K562 (cell line): Measurements from ENCODE around the gene SCYL1. TPM values are rescaled to one million over a fixed set of nuclear protein-coding genes. Genes with fewer than 3 reads are reported as not detected.

Experiments used
- BMI1 ChIP-seq: fragments of 150-350 bp; IDR thresholded peaks from 2 replicates; pipeline ENCODE4 v1.6.1; 2014; ENCODE audit warnings: low read length
- GATAD2A ChIP-seq: fragments of 450-650 bp; IDR thresholded peaks from 2 replicates; pipeline ENCODE4 v1.6.1; 2017
- LCOR ChIP-seq: sonication (generic); formaldehyde crosslinking; IDR thresholded peaks from 2 replicates; pipeline ENCODE4 v1.8.0; 2022; ENCODE audit warnings: mild to moderate bottlenecking, missing genetic modification reagents
- POLR2A ChIP-seq: fragments of 450-650 bp; conservative IDR thresholded peaks from 2 replicates; pipeline ENCODE4 v1.6.1; 2016
- PTBP1 ChIP-seq: fragments of 200-400 bp; formaldehyde crosslinking; IDR thresholded peaks from 2 replicates; pipeline ENCODE4 v1.6.1; 2017; ENCODE audit warnings: low read depth, low read length
- SIN3B ChIP-seq: fragments of 450-650 bp; IDR thresholded peaks from 2 replicates; pipeline ENCODE4 v1.6.1; 2017; ENCODE audit warnings: low read depth, mild to moderate bottlenecking, moderate library complexity
- ZNF174 ChIP-seq: fragments of 250-450 bp; sonication (Bioruptor Pico); IDR thresholded peaks from 2 replicates; pipeline ENCODE4 v1.4.0; 2020; ENCODE audit warnings: mild to moderate bottlenecking
- polyA plus RNA-seq, 8 experiments: library from polyadenylated mRNA; depleted of rRNA in 4 of 8; stranded (reverse) in 5 of 8; unstranded in 3 of 8; fragments of >200 nt; fragmentation: Nextera tagmentation in 2 of 8; fragmentation: Illumina TruSeq in 1 of 8; extraction: Ambion mirVana in 2 of 8; extraction: Trizol in 1 of 8; gene quantifications; 2 replicates each; pipeline versions ENCODE4 v1.2.1 to v1.2.3, GENCODE V29; 2011 to 2014; ENCODE audit warnings: inconsistent platforms in 1 of 8, missing spikeins in 1 of 8
- total RNA-seq, 7 experiments: library from RNA; depleted of rRNA in 6 of 7; stranded (reverse); fragments of >200 nt in 6 of 7; fragmentation: Illumina TruSeq in 2 of 7; extraction: Trizol in 2 of 7; gene quantifications; 2 replicates each; pipeline versions ENCODE4 v1.2.1 to v1.2.3, GENCODE V29; 2011 to 2021; ENCODE audit warnings: low replicate concordance in 1 of 7
- TF ChIP-seq, protein P1 (sequence below): sonication (generic); formaldehyde crosslinking; IDR thresholded peaks from 2 replicates; pipeline ENCODE4 v1.8.1; 2023; ENCODE audit warnings: mild to moderate bottlenecking, missing genetic modification reagents
- TF ChIP-seq, protein P2 (sequence below), 2 experiments: fragments of 450-650 bp in 1 of 2; sonication (generic) in 1 of 2; formaldehyde crosslinking in 1 of 2; IDR thresholded peaks in 1 of 2; conservative IDR thresholded peaks in 1 of 2; 2 replicates each; pipeline versions ENCODE4 v1.6.1 to v1.8.1; 2016 to 2023; ENCODE audit warnings: mild to moderate bottlenecking in 2 of 2, moderate library complexity in 2 of 2, inconsistent platforms in 1 of 2, missing genetic modification reagents in 1 of 2
- TF ChIP-seq, protein P3 (sequence below), 2 experiments: fragments of 450-650 bp; formaldehyde crosslinking in 1 of 2; IDR thresholded peaks; 2 replicates each; pipeline versions ENCODE4 v1.4.0 to v1.6.1; 2014 to 2020; ENCODE audit warnings: mild to moderate bottlenecking in 2 of 2, borderline replicate concordance in 1 of 2, low read depth in 1 of 2

The SCYL1 gene
- total and polyA plus RNA-seq, 9 of the 15 experiments (the other 6 are each of a cell fraction or from before 2014, with no cell fraction given): 1.9 to 145 (median 57.6) TPM

DNA sequence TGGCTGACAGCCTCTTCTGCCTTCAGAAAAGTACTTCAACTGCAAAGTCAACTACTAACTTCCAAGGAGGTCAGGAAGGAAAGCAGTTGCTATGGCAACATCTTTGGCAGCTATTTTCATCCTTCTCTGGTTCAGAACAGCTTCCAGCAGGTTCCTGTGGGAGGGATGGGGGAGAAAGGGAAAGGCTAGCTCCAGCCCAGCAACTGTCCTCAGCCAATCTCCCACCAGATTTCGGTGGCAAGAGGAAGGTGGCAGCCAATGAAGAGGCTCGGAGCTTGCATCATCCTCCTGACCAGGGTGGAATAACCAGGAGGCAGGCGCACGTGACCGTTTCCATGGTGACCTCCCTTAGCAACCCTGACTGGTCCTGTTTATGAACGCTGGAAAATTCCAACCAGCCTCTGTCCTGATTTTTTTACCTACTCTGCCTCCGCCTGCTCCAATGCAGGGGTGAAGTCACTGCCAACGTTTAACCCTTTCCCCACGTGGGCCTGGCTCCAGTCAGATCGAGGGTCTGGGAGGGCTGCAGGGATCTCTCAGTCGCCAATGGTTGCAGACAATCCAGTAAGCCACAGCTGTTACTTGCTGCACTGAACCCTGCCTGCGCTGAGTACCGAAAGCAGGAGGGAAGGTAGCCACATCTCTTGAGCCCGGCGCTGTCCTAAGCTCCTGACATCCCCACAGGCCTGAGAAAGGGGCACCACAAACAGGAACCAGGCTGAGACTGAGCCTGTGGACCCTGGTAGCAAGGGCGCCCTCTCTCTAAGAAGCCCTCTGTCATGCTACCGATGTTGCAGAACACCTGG lies 37.2 kb upstream of the SCYL1 start (continued):
- TF ChIP-seq, protein P1, sequence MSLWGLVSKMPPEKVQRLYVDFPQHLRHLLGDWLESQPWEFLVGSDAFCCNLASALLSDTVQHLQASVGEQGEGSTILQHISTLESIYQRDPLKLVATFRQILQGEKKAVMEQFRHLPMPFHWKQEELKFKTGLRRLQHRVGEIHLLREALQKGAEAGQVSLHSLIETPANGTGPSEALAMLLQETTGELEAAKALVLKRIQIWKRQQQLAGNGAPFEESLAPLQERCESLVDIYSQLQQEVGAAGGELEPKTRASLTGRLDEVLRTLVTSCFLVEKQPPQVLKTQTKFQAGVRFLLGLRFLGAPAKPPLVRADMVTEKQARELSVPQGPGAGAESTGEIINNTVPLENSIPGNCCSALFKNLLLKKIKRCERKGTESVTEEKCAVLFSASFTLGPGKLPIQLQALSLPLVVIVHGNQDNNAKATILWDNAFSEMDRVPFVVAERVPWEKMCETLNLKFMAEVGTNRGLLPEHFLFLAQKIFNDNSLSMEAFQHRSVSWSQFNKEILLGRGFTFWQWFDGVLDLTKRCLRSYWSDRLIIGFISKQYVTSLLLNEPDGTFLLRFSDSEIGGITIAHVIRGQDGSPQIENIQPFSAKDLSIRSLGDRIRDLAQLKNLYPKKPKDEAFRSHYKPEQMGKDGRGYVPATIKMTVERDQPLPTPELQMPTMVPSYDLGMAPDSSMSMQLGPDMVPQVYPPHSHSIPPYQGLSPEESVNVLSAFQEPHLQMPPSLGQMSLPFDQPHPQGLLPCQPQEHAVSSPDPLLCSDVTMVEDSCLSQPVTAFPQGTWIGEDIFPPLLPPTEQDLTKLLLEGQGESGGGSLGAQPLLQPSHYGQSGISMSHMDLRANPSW (CRISPR knock-in tag): no peak
- TF ChIP-seq, protein P2, sequence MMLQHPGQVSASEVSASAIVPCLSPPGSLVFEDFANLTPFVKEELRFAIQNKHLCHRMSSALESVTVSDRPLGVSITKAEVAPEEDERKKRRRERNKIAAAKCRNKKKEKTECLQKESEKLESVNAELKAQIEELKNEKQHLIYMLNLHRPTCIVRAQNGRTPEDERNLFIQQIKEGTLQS (IDR thresholded peaks at IDR 0.05): peak; percentile 100
- TF ChIP-seq, protein P2 (CRISPR knock-in tag; conservative IDR thresholded peaks at IDR 0.05): peak; percentile 94
- TF ChIP-seq GATAD2A (no peak), SIN3B (no peak), POLR2A (no peak), LCOR (CRISPR knock-in tag) (0 out of 2 replicates have a peak, but pooled peaks have one; percentile 70), ZNF174 (CRISPR knock-in tag) (no peak), PTBP1 (no peak), BMI1 (peak; percentile 90)
- TF ChIP-seq, protein P3, sequence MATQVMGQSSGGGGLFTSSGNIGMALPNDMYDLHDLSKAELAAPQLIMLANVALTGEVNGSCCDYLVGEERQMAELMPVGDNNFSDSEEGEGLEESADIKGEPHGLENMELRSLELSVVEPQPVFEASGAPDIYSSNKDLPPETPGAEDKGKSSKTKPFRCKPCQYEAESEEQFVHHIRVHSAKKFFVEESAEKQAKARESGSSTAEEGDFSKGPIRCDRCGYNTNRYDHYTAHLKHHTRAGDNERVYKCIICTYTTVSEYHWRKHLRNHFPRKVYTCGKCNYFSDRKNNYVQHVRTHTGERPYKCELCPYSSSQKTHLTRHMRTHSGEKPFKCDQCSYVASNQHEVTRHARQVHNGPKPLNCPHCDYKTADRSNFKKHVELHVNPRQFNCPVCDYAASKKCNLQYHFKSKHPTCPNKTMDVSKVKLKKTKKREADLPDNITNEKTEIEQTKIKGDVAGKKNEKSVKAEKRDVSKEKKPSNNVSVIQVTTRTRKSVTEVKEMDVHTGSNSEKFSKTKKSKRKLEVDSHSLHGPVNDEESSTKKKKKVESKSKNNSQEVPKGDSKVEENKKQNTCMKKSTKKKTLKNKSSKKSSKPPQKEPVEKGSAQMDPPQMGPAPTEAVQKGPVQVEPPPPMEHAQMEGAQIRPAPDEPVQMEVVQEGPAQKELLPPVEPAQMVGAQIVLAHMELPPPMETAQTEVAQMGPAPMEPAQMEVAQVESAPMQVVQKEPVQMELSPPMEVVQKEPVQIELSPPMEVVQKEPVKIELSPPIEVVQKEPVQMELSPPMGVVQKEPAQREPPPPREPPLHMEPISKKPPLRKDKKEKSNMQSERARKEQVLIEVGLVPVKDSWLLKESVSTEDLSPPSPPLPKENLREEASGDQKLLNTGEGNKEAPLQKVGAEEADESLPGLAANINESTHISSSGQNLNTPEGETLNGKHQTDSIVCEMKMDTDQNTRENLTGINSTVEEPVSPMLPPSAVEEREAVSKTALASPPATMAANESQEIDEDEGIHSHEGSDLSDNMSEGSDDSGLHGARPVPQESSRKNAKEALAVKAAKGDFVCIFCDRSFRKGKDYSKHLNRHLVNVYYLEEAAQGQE (IDR thresholded peaks at IDR 0.05; ENCODE audit: borderline replicate concordance): peak; percentile 86
- TF ChIP-seq, protein P3 (CRISPR knock-in tag; IDR thresholded peaks at IDR 0.05; ENCODE audit: low read depth): no peak
